GM21619 (cell line): Measurements from ENCODE around the gene AMPD3.
A peak's percentile ranks its signal among the peaks of the same experiment; 100 is the strongest.

Source experiments
- ATAC-seq: cut with Tn5 transposase; IDR thresholded peaks from one replicate; pipeline ENCODE4 v1.9.1; 2021; ENCODE audit not compliant: unreplicated experiment

Gene AMPD3

GRCh38 chr11:10486161-10486840, 31.2 kb downstream of the AMPD3 start:
- ATAC-seq, result no peak

GRCh38 chr11:10487002-10487647, 32.1 kb downstream of the AMPD3 start:
- no peak for ATAC-seq

- peak; percentile 19 for ATAC-seq
These were observed 33.3 kb downstream of the AMPD3 start for GRCh38 chr11:10488121-10488933.

- peak; percentile 47 for ATAC-seq
These were observed 34.0 kb downstream of the AMPD3 start for GRCh38 chr11:10488934-10489691.

- no peak for ATAC-seq
These were observed 35.0 kb downstream of the AMPD3 start for GRCh38 chr11:10490032-10490397.

GRCh38 chr11:10490398-10491241, 35.6 kb downstream of the AMPD3 start:
- ATAC-seq, result no peak

GRCh38 chr11:10492084-10492483, 37.0 kb downstream of the AMPD3 start:
- no peak for ATAC-seq

DNA sequence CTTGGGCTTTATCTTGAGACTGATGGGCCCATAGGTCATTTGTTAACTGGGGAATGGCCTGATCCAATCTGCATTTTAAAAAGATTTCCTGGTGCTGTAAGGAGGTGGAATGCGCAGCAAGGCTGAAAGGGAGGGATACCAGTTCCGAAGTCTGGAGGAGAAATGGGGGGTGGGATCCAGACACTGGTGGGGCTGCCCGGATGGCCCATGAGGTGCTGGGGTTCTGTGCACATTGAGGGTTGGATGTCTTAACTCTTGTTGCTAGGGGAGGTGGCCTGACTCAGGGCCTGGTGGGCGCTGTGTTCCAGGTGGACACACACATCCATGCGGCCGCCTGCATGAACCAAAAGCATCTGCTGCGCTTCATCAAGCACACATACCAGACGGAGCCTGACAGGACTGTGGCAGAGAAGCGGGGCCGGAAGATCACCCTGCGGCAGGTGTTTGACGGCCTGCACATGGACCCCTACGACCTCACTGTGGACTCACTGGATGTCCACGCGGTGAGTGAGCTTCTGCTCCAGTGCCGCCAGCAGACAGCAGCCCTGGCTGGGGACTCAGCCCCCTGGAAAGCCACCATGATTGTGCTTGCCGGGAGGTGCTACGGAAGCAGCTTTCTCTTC, 38.1 kb downstream of the AMPD3 start:
- ATAC-seq, result no peak

- no peak for ATAC-seq
These were observed 39.8 kb downstream of the AMPD3 start for GRCh38 chr11:10494636-10495463.

GRCh38 chr11:10495464-10495786, 40.4 kb downstream of the AMPD3 start:
- no peak for ATAC-seq

- ATAC-seq, result no peak
These were observed 41.4 kb downstream of the AMPD3 start for GRCh38 chr11:10496296-10496936.

DNA sequence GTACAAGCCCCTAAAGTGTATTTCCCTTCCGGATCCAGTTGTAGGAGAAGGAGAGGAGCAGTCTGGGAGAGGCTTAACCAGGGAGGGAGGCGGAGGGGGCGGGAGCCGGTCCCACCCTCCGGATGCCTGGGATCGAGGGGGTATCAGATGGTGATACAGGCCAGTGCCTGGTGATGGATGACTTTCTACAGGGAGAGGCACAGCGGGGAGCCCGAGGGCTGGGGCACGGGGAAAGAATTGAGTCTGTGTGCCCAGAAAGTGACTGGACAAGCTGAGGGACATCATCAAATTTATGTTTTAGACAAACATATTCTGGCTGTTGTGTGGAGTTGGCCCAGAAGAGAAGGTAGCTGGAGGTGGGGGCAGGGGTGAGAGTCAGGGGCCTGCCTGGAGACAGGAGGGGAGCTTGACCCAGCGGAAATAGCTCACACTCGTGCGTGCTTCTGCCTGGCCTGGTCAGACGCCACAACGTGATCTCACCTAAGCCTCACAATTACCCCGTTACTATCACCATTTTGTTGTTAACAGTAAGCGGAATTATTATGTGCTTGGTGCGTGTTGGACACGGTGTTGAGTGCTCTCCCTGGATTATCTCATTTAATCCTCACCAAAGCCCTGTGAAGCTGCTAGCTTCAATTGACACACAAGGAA, 42.4 kb downstream of the AMPD3 start:
- ATAC-seq, result no peak

GRCh38 chr11:10498022-10498400, 42.9 kb downstream of the AMPD3 start:
- ATAC-seq, result no peak

- ATAC-seq, result no peak
These were observed 43.6 kb downstream of the AMPD3 start for GRCh38 chr11:10498426-10499250.

DNA sequence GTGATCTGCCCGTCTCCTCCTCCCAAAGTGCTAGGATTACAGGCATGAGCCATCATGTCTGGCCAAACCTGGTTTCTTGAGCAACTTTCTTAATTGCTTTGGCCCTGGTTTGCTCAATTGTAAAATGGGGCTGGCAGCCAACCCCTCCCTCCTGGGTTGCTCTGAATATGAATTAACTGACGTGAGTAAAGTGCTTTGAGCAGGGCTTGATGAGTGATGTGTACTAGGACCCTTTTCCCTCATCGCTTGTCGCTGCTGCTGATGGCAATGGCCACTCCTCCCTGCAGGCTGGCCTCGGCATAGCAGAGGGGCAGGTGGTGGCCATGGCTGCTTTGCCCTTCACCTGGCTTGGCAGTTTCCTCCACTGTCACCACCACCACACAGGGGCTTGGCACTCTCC, 44.4 kb downstream of the AMPD3 start:
- no peak for ATAC-seq

- no peak for ATAC-seq
These were observed 45.0 kb downstream of the AMPD3 start for GRCh38 chr11:10499874-10500601.
